GM12878 (cell line): ENCODE data around the gene NAV2. TPM values are rescaled to one million over a fixed set of nuclear protein-coding genes. Genes with fewer than 3 reads are reported as not detected.

Source experiments
- ATAC-seq: fragments of 200-7000 bp; cut with Tn5 transposase; 3 replicates; pipeline ENCODE4 v1.9.1; 2020; ENCODE audit warnings: mild to moderate bottlenecking, moderate library complexity
- BruUV-seq: library from RNA; stranded (reverse); fragments of 400-500 nt; replicated peaks from 2 replicates; lab custom pipeline; 2021; lab: Mats Ljungman, UMichigan
- CTCF ChIA-PET: fragments of 300-600 bp; sonication (Branson Sonifier 250); formaldehyde crosslinking; extraction: SDS; loops from one replicate; lab custom pipeline; 2021; ENCODE audit warnings: inconsistent platforms; lab: Yijun Ruan, JAX
- POLR2A ChIA-PET: fragments of 350-600 bp; formaldehyde crosslinking; extraction: SDS; loops from one replicate; lab custom pipeline; 2021; ENCODE audit warnings: inconsistent platforms; lab: Charles Lee
- RAD21 ChIA-PET: fragments of 300-600 bp; sonication (Branson Sonifier 250); formaldehyde crosslinking; loops from one replicate; lab custom pipeline; 2023; ENCODE audit warnings: antibody characterized with exemption; ENCODE audit not compliant: unreplicated experiment; lab: Charles Lee
- SMC1A ChIA-PET: fragments of 300-600 bp; sonication (Branson Sonifier 250); formaldehyde crosslinking; loops from one replicate; lab custom pipeline; 2023; ENCODE audit not compliant: unreplicated experiment, uncharacterized antibody; lab: Charles Lee
- DNase-seq: peaks from one replicate; pipeline ENCODE4 v3.0.0-alpha.2; 2011; ENCODE audit warnings: low read depth, low spot score
- FAIRE-seq: peaks from 3 replicates; lab custom pipeline; 2011; peaks lifted over from hg19 to GRCh38; lab: Jason Lieb, UNC
- H2AFZ ChIP-seq: 2 replicates; pipeline ENCODE4 v1.6.0; 2011; ENCODE audit warnings: low read depth, low read length, control low read depth; ENCODE audit not compliant: control insufficient read depth
- H3K27ac ChIP-seq: 2 replicates; pipeline ENCODE4 v1.5.1; 2011; ENCODE audit warnings: control low read depth; ENCODE audit not compliant: control insufficient read depth, insufficient read depth
- H3K27me3 ChIP-seq, 2 experiments: replicated peaks in 1 of 2; 2 replicates each; pipeline versions ENCODE4 v1.6.0 to v1.6.1; 2011; ENCODE audit warnings: low read length in 1 of 2; ENCODE audit not compliant: control insufficient read depth in 2 of 2, insufficient read depth in 2 of 2
- H3K36me3 ChIP-seq, 2 experiments: 2 replicates each; pipeline ENCODE4 v1.5.1; 2011; ENCODE audit warnings: low read length in 1 of 2; ENCODE audit not compliant: control insufficient read depth in 2 of 2, insufficient read depth in 2 of 2
- H3K4me1 ChIP-seq: 2 replicates; pipeline ENCODE4 v1.6.1; 2011; ENCODE audit warnings: mild to moderate bottlenecking, low read length, moderate library complexity, mixed read lengths; ENCODE audit not compliant: control insufficient read depth, insufficient read depth
- H3K4me2 ChIP-seq: 2 replicates; pipeline ENCODE4 v1.6.0; 2011; ENCODE audit warnings: control low read depth; ENCODE audit not compliant: control insufficient read depth, insufficient read depth
- H3K4me3 ChIP-seq: fragments of 200-600 bp; sonication (generic); 2 replicates; pipeline ENCODE4 v1.5.1; 2016
- H3K79me2 ChIP-seq: 2 replicates; pipeline ENCODE4 v1.6.0; 2011; ENCODE audit warnings: low read length; ENCODE audit not compliant: control insufficient read depth, insufficient read depth
- H3K9ac ChIP-seq: 2 replicates; pipeline ENCODE4 v1.8.0; 2011; ENCODE audit warnings: low read length, control low read depth, mixed read lengths; ENCODE audit not compliant: control insufficient read depth, insufficient read depth
- H3K9me3 ChIP-seq: replicated peaks from 3 replicates; pipeline ENCODE4 v1.5.1; 2011; ENCODE audit warnings: mild to moderate bottlenecking, low read length; ENCODE audit not compliant: control insufficient read depth, insufficient read depth
- H4K20me1 ChIP-seq: 2 replicates; pipeline ENCODE4 v1.6.0; 2011; ENCODE audit not compliant: control insufficient read depth, insufficient read depth
- BCLAF1 ChIP-seq: fragments of 450-650 bp; IDR thresholded peaks from 2 replicates; pipeline ENCODE4 v1.6.1; 2017; ENCODE audit warnings: antibody characterized with exemption, mild to moderate bottlenecking, moderate library complexity
- EED ChIP-seq: sonication (generic); IDR thresholded peaks from 2 replicates; pipeline ENCODE4 v1.6.1; 2016; ENCODE audit warnings: antibody characterized with exemption, low read depth
- FOS ChIP-seq: IDR thresholded peaks from 3 replicates; pipeline ENCODE4 v1.6.1; 2011; ENCODE audit warnings: borderline replicate concordance; ENCODE audit not compliant: insufficient read length; ENCODE audit errors: extremely low read depth
- HDGF ChIP-seq: fragments of 450-650 bp; IDR thresholded peaks from 2 replicates; pipeline ENCODE4 v1.6.1; 2016; ENCODE audit warnings: antibody characterized with exemption
- MYB ChIP-seq: fragments of 150-350 bp; IDR thresholded peaks from 2 replicates; pipeline ENCODE4 v1.6.1; 2014; ENCODE audit warnings: mild to moderate bottlenecking, low read depth, low read length, borderline replicate concordance
- NFXL1 ChIP-seq: fragments of 450-650 bp; IDR thresholded peaks from 2 replicates; pipeline ENCODE4 v1.6.1; 2017; ENCODE audit warnings: antibody characterized with exemption, mild to moderate bottlenecking, borderline replicate concordance
- PBX3 ChIP-seq: IDR thresholded peaks from 2 replicates; pipeline ENCODE4 v1.6.1; 2011; ENCODE audit warnings: mild to moderate bottlenecking, low read depth, low read length, moderate library complexity; ENCODE audit not compliant: insufficient replicate concordance
- RELA ChIP-seq: fragments of 450-650 bp; IDR thresholded peaks from 2 replicates; pipeline ENCODE4 v1.8.0; 2014; ENCODE audit warnings: borderline replicate concordance; ENCODE audit not compliant: partially characterized antibody
- RFX5 ChIP-seq: IDR thresholded peaks from 2 replicates; pipeline ENCODE4 v1.6.1; 2011; ENCODE audit warnings: low read depth, low read length, improper control_type of control experiment
- SMARCA5 ChIP-seq: fragments of 450-650 bp; IDR thresholded peaks from 2 replicates; pipeline ENCODE4 v1.6.1; 2017; ENCODE audit warnings: mild to moderate bottlenecking
- SMC3 ChIP-seq: IDR thresholded peaks from 2 replicates; pipeline ENCODE4 v1.6.1; 2011; ENCODE audit warnings: low read length, improper control_type of control experiment, borderline replicate concordance
- TCF12 ChIP-seq: IDR thresholded peaks from 2 replicates; pipeline ENCODE4 v1.6.1; 2011; ENCODE audit warnings: low read depth, mild to moderate bottlenecking, low read length
- WRNIP1 ChIP-seq: IDR thresholded peaks from 2 replicates; pipeline ENCODE4 v1.6.1; 2011; ENCODE audit warnings: low read depth, low read length, improper control_type of control experiment, borderline replicate concordance
- WGBS: methylation state at CpG from one replicate; pipeline ENCODE4 v1.1.6; 2016; ENCODE audit warnings: low lambda C conversion rate; ENCODE audit not compliant: insufficient replicate concordance, insufficient coverage; ENCODE audit errors: missing lambda C conversion rate; 5-methylcytosine and 5-hydroxymethylcytosine counted together
- in situ Hi-C: fragments of 300-500 bp; cut with MboI; formaldehyde crosslinking; loops from 9 replicates; pipeline ENCODE4 v1.14.3; 2018; ENCODE audit warnings: mixed read lengths
- intact Hi-C: fragments of 100-400 bp; cut with micrococcal nuclease; formaldehyde crosslinking; loops from one replicate; pipeline ENCODE4 v1.14.2; 2022; ENCODE audit not compliant: unreplicated experiment
- polyA plus RNA-seq, 11 experiments: library from polyadenylated mRNA; depleted of rRNA in 4 of 11; unstranded in 6 of 11; stranded (reverse) in 5 of 11; fragments of >200 nt; fragmentation: Nextera tagmentation in 4 of 11; fragmentation: Illumina TruSeq in 1 of 11; extraction: Ambion mirVana in 4 of 11; extraction: Trizol in 1 of 11; gene quantifications; 1 replicate in 1 of 11; 2 replicates in 10 of 11; pipeline versions ENCODE4 v1.2.1 to v1.2.3, GENCODE V29; 2011 to 2016; ENCODE audit warnings: inconsistent platforms in 2 of 11, missing spikeins in 2 of 11, low read depth in 1 of 11
- total RNA-seq, 4 experiments: library from RNA; depleted of rRNA in 3 of 4; stranded (reverse); fragments of >200 nt in 3 of 4; fragmentation: Illumina TruSeq in 1 of 4; extraction: Trizol in 1 of 4; gene quantifications; 2 replicates each; pipeline versions ENCODE4 v1.2.1 to v1.2.3, GENCODE V29; 2013 to 2021

NAV2 gene
- total and polyA plus RNA-seq, 10 of the 15 experiments (the other 5 are each of a cell fraction or from before 2014, with no cell fraction given), result 0.35 to 6.1 (median 1.1) TPM

GRCh38 chr11:20051469-20052399 lies 339.1 kb downstream of the NAV2 start:
- TF ChIP-seq SMC3 (no peak), MYB (no peak), FOS (no peak), EED (no peak), BCLAF1 (no peak), PBX3 (no peak), NFXL1 (no peak), HDGF (no peak), WRNIP1 (no peak), SMARCA5 (no peak), TCF12 (no peak), RELA (no peak), RFX5 (no peak)
- no peaks in the 10 kb centered on the region for H3K36me3 ChIP-seq
- no peak overlapping the region for H2AFZ ChIP-seq
- no peaks in the 10 kb centered on the region for H3K27me3 ChIP-seq
- intact Hi-C loops, result no loop called here
- SMC1A ChIA-PET, result no interaction called here
- H3K9me3 ChIP-seq, result no peaks in the 10 kb centered on the region
- in situ Hi-C loops, result no loop called here
- H4K20me1 ChIP-seq, result no peaks in the 10 kb centered on the region
- no peaks in the 10 kb centered on the region for H3K79me2 ChIP-seq
- no peak overlapping the region for H3K4me2 ChIP-seq
- ATAC-seq (no peak), DNase-seq (no peak), FAIRE-seq (no peak)
- BruUV-seq, result no TSS peak
- H3K9ac ChIP-seq, result no peak overlapping the region
- H3K4me3 ChIP-seq, result no peak overlapping the region
- POLR2A ChIA-PET, result no interaction called here
- RAD21 ChIA-PET, result no interaction called here
- CTCF ChIA-PET, result interaction anchor here (0.6 kb wide), 1 partner anchor 113 kb away, joined by 3 read pairs; no protein-coding TSS in a partner anchor
- WGBS, result 33% methylated on average over 5 of the region's 5 CpGs
- H3K4me1 ChIP-seq, result no peaks in the 10 kb centered on the region
- no peak overlapping the region for H3K27ac ChIP-seq
